ENCODE results near the gene ABHD17C.

Gene ABHD17C

DNA sequence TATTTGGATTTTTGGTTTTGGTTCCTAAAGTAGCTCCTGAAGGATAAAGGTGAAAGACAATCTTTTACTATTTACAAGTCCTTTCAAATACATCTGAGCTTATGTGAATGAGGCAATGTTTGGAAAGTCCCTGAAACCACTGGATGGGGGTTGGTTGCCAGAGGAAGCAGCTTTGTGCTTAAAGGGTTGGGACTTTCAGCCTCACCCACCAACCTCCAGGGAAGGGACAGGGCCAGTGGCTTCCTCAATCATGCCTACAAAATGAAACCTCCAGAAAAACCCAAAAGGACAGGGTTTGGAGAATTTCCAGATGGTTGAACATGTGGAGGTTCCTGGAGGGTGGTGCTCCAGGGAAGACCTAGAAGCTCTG, 20.9 kb upstream of the ABHD17C start:
- no peak for DNase-seq (ENCODE audit: low read depth)
- TF ChIP-seq, protein P1, sequence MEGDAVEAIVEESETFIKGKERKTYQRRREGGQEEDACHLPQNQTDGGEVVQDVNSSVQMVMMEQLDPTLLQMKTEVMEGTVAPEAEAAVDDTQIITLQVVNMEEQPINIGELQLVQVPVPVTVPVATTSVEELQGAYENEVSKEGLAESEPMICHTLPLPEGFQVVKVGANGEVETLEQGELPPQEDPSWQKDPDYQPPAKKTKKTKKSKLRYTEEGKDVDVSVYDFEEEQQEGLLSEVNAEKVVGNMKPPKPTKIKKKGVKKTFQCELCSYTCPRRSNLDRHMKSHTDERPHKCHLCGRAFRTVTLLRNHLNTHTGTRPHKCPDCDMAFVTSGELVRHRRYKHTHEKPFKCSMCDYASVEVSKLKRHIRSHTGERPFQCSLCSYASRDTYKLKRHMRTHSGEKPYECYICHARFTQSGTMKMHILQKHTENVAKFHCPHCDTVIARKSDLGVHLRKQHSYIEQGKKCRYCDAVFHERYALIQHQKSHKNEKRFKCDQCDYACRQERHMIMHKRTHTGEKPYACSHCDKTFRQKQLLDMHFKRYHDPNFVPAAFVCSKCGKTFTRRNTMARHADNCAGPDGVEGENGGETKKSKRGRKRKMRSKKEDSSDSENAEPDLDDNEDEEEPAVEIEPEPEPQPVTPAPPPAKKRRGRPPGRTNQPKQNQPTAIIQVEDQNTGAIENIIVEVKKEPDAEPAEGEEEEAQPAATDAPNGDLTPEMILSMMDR (IDR thresholded peaks at IDR 0.05; ENCODE audit: low read depth, low read length, missing control alignments), result no peak
- H3K4me3 ChIP-seq (ENCODE audit: low read depth, low read length), result no peak overlapping the region
- in situ Hi-C loops (cut with HindIII; ENCODE audit: low sequenced_read_pairs), result no loop called here

DNA sequence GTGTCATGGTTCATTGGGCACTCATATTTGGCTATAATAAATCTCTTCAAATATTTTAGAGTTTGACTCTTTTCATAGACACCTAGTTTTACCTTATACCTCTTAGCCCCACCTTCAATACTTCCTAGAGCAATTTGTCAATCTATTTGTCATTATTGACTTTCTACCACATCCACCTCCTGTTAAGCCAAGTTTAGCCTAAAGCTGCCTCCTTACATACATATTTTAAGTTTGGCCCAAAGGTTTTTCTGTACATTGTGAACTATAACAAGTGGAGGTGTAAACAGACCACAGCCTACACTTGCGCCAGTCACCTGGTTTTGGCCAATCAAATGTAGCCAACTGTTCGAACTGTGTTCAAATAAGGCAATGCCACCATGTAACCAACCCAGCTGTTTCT, 18.1 kb upstream of the ABHD17C start:
- no peak for DNase-seq (ENCODE audit: low read depth)
- no peak overlapping the region for H3K4me3 ChIP-seq (ENCODE audit: low read depth, low read length)
- TF ChIP-seq, protein P1 (IDR thresholded peaks at IDR 0.05; ENCODE audit: low read depth, low read length, missing control alignments), result no peak
- in situ Hi-C loops (cut with HindIII; ENCODE audit: low sequenced_read_pairs), result no loop called here

DNA sequence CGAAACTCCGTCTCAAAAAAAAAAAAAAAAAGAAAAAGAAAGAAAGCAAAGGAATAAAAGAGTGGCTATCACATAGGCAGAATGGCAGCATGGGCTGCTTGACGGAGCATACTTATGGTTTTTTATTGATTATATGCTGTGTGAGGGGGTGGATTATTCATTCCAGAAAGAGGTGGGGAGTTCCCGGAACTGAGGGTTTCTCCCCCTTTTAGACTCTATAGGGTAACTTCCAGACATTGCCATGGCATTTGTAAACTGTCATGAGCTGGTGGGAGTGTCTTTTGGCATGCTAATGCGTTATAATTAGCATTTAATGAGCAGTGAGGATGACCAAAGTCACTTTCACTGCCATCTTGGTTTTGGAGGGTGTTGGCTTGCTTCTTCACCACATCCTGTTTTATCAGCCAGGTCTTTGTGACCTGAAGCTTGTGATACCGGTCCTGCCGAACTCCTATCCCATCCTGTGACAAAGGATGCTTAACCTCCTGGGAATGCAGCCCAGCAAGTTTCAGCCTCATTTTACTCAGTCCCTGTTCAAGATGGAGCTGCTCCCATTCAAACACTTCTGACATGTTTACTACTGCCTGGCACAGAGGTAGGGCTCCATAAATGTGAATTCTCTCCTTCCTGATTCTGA, 15.8 kb upstream of the ABHD17C start:
- in situ Hi-C loops (cut with HindIII; ENCODE audit: low sequenced_read_pairs), result no loop called here
- no peak for DNase-seq (ENCODE audit: low read depth)
- H3K4me3 ChIP-seq (ENCODE audit: low read depth, low read length), result no peak overlapping the region
- TF ChIP-seq, protein P1 (IDR thresholded peaks at IDR 0.05; ENCODE audit: low read depth, low read length, missing control alignments), result no peak

- no peak for DNase-seq (ENCODE audit: low read depth)
- no peak overlapping the region for H3K4me3 ChIP-seq (ENCODE audit: low read depth, low read length)
- TF ChIP-seq, protein P1 (IDR thresholded peaks at IDR 0.05; ENCODE audit: low read depth, low read length, missing control alignments), result no peak
- in situ Hi-C loops (cut with HindIII; ENCODE audit: low sequenced_read_pairs), result no loop called here
Observed at GRCh38 chr15:80679804-80680175, 15.3 kb upstream of the ABHD17C start.

GRCh38 chr15:80682201-80682600, 12.9 kb upstream of the ABHD17C start:
- TF ChIP-seq, protein P1 (IDR thresholded peaks at IDR 0.05; ENCODE audit: low read depth, low read length, missing control alignments), result no peak
- H3K4me3 ChIP-seq (ENCODE audit: low read depth, low read length), result no peak overlapping the region
- in situ Hi-C loops (cut with HindIII; ENCODE audit: low sequenced_read_pairs), result no loop called here
- no peak for DNase-seq (ENCODE audit: low read depth)

- H3K4me3 ChIP-seq (ENCODE audit: low read depth, low read length), result no peak overlapping the region
- TF ChIP-seq, protein P1 (IDR thresholded peaks at IDR 0.05; ENCODE audit: low read depth, low read length, missing control alignments), result no peak
- DNase-seq (ENCODE audit: low read depth), result no peak
- in situ Hi-C loops (cut with HindIII; ENCODE audit: low sequenced_read_pairs), result no loop called here
Observed at GRCh38 chr15:80684697-80685096, 10.4 kb upstream of the ABHD17C start.
